Testis (tissue), 2 donors: ENCODE measurements around the gene SPATS2L.

ENCODE experiments used
- CTCF ChIP-seq, 3 experiments: fragments of 450-650 bp in 2 of 3; fragments of 200-600 bp in 1 of 3; sonication (generic) in 1 of 3; IDR thresholded peaks; one replicate each; pipeline ENCODE4 v1.5.1; 2016 to 2019; ENCODE audit warnings: antibody characterized with exemption in 3 of 3, mild to moderate bottlenecking in 2 of 3, moderate library complexity in 1 of 3
- POLR2A ChIP-seq: fragments of 450-650 bp; IDR thresholded peaks from one replicate; pipeline ENCODE4 v1.6.1; 2017; ENCODE audit warnings: antibody characterized with exemption, mild to moderate bottlenecking, moderate library complexity

- TF ChIP-seq CTCF (IDR thresholded peaks at IDR 0.05) = no peak
- TF ChIP-seq POLR2A = no peak
Observed at GRCh38 chr2:200330351-200331060, 24.0 kb downstream of the SPATS2L start.
